Superior temporal gyrus (tissue), 1 donor: ENCODE results near the gene ZNF775.

ENCODE experiments used
- DNase-seq: peaks from one replicate; pipeline ENCODE4 v3.0.0-alpha.2; 2016; ENCODE audit errors: extremely low spot score

ZNF775 gene

GRCh38 chr7:150346922-150347321 lies 32.2 kb upstream of the ZNF775 start:
- no peak for DNase-seq

GRCh38 chr7:150351587-150352194 lies 27.4 kb upstream of the ZNF775 start:
- DNase-seq, result no peak

GRCh38 chr7:150355666-150356059 lies 23.5 kb upstream of the ZNF775 start:
- no peak for DNase-seq

GRCh38 chr7:150356265-150356897 lies 22.7 kb upstream of the ZNF775 start:
- peak; percentile 69 for DNase-seq

GRCh38 chr7:150357270-150357669 lies 21.9 kb upstream of the ZNF775 start:
- DNase-seq, result no peak

- no peak for DNase-seq
Observed at GRCh38 chr7:150357771-150358427, 21.2 kb upstream of the ZNF775 start.

GRCh38 chr7:150358433-150358832 lies 20.7 kb upstream of the ZNF775 start:
- DNase-seq, result no peak

GRCh38 chr7:150358988-150359621 lies 20.0 kb upstream of the ZNF775 start:
- DNase-seq, result no peak

- no peak for DNase-seq
Observed at GRCh38 chr7:150359622-150360362, 19.3 kb upstream of the ZNF775 start.

GRCh38 chr7:150360363-150361058 lies 18.6 kb upstream of the ZNF775 start:
- no peak for DNase-seq

GRCh38 chr7:150361402-150361801 lies 17.7 kb upstream of the ZNF775 start:
- no peak for DNase-seq

GRCh38 chr7:150361807-150362621 lies 17.1 kb upstream of the ZNF775 start:
- DNase-seq, result no peak

- DNase-seq, result no peak
Observed at GRCh38 chr7:150363370-150363769, 15.8 kb upstream of the ZNF775 start.

GRCh38 chr7:150363872-150364271 lies 15.3 kb upstream of the ZNF775 start:
- no peak for DNase-seq

- no peak for DNase-seq
Observed at GRCh38 chr7:150365194-150365593, 13.9 kb upstream of the ZNF775 start.

- DNase-seq, result no peak
Observed at GRCh38 chr7:150365673-150366398, 13.3 kb upstream of the ZNF775 start.

GRCh38 chr7:150367677-150368095 lies 11.4 kb upstream of the ZNF775 start:
- DNase-seq, result no peak

GRCh38 chr7:150368096-150368883 lies 10.8 kb upstream of the ZNF775 start, which contains the start of gene REPIN1:
Gene REPIN1 (plus strand): TSS chr7:150368822. CDS start chr7:150369712, 890 bp downstream.
- DNase-seq, result peak; percentile 88
